Measurements from ENCODE around the gene IRF9.
A peak's percentile ranks its signal among the peaks of the same experiment; 100 is the strongest.

DNA sequence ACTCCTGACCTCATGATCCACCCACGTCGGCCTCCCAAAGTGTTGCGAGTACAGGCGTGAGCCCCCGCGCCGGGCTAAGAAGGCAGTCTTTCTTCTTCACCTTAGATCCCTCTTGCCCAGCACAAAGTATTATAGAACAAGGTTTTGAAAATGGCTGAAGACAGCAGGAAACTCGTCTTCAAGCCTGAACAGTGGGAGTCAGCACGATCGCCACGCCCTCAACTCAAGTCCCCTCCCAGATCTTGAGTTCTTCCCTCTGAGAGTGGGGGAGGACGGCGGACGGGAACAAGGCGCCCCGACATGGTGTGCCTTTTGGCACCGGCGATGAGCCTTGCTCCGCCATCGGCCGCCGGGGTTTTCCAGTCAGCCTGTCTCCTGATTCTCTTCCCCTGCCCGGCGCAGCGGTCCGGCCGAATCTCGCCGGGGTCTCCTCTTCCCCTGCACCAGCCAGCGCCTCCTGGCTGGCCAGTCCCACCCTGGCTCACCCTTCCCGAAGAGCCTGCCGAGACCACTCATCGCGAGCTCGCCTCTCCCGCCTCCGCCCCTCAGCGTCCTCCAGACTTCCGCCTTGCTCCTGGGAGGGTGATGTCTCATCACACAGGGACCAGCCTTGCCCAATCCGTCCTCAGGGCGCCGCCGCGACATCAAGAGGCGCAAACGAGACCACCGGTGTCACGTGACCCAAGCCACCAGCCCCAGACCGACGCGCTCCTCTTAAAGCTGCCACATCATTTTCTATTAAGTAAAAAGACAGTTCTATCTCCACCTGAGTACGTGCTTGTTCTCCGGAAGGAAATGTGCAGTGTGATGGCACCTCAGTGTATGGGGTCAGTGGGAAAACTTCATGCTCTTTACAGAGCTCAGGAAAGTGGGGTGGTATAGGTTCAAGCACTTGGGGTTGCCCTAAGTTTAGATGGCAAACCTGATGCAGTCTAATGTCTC is 52.1 kb downstream of the IRF9 start, which contains the start of gene CHMP4A:
- TF ChIP-seq ZFP30 (CRISPR knock-in tag; IDR thresholded peaks at IDR 0.05) (no peak), ZFP3 (CRISPR knock-in tag; IDR thresholded peaks at IDR 0.05) (0 out of 2 replicates have a peak, but pooled peaks have one; percentile 43), ESRRG (CRISPR knock-in tag; IDR thresholded peaks at IDR 0.05) (no peak), RARB (CRISPR knock-in tag; IDR thresholded peaks at IDR 0.05) (0 out of 2 replicates have a peak, but pooled peaks have one; percentile 36), TCF4 (CRISPR knock-in tag; IDR thresholded peaks at IDR 0.05; ENCODE audit: borderline replicate concordance) (no peak; the same call in 1 of the 2 replicates), SNAI2 (CRISPR knock-in tag; IDR thresholded peaks at IDR 0.05) (no peak; the same call in 1 of the 2 replicates), ARNTL (CRISPR knock-in tag; IDR thresholded peaks at IDR 0.05; ENCODE audit: borderline replicate concordance, low read depth) (no peak), PPARA (CRISPR knock-in tag; IDR thresholded peaks at IDR 0.05; ENCODE audit: borderline replicate concordance) (no peak)
- TF ChIP-seq, protein P1, sequence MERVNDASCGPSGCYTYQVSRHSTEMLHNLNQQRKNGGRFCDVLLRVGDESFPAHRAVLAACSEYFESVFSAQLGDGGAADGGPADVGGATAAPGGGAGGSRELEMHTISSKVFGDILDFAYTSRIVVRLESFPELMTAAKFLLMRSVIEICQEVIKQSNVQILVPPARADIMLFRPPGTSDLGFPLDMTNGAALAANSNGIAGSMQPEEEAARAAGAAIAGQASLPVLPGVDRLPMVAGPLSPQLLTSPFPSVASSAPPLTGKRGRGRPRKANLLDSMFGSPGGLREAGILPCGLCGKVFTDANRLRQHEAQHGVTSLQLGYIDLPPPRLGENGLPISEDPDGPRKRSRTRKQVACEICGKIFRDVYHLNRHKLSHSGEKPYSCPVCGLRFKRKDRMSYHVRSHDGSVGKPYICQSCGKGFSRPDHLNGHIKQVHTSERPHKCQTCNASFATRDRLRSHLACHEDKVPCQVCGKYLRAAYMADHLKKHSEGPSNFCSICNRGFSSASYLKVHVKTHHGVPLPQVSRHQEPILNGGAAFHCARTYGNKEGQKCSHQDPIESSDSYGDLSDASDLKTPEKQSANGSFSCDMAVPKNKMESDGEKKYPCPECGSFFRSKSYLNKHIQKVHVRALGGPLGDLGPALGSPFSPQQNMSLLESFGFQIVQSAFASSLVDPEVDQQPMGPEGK (CRISPR knock-in tag; IDR thresholded peaks at IDR 0.05; ENCODE audit: borderline replicate concordance), result peak; percentile 83
- TF ChIP-seq, protein P2, sequence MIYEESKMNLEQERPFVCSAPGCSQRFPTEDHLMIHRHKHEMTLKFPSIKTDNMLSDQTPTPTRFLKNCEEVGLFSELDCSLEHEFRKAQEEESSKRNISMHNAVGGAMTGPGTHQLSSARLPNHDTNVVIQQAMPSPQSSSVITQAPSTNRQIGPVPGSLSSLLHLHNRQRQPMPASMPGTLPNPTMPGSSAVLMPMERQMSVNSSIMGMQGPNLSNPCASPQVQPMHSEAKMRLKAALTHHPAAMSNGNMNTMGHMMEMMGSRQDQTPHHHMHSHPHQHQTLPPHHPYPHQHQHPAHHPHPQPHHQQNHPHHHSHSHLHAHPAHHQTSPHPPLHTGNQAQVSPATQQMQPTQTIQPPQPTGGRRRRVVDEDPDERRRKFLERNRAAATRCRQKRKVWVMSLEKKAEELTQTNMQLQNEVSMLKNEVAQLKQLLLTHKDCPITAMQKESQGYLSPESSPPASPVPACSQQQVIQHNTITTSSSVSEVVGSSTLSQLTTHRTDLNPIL (CRISPR knock-in tag; IDR thresholded peaks at IDR 0.05; ENCODE audit: low read depth), result no peak
